Stimulated activated CD4-positive, alpha-beta T cell treated with anti-CD3 and anti-CD28 coated beads, Interleukin-1b, Interleukin-23, amount 100 ng/mL, for 24 hours (primary cell): Measurements from ENCODE around the gene SCMH1.

Experiments
- DNase-seq, 4 experiments: peaks; one replicate each; pipeline ENCODE4 v3.0.0-alpha.2; 2020; ENCODE audit warnings: low read depth in 4 of 4, low spot score in 1 of 4

The SCMH1 gene

GRCh38 chr1:41009466-41009865 is 232.6 kb downstream of the SCMH1 start:
- DNase-seq, result no peak

GRCh38 chr1:41006942-41007865 is 234.9 kb downstream of the SCMH1 start:
- DNase-seq, result no peak

- DNase-seq, result no peak
These were observed 236.2 kb downstream of the SCMH1 start for GRCh38 chr1:41005876-41006275.

GRCh38 chr1:41003640-41004220 is 238.4 kb downstream of the SCMH1 start:
- peak; percentile 67 to 82 (median 77) for DNase-seq

GRCh38 chr1:41003127-41003639 is 238.9 kb downstream of the SCMH1 start:
- DNase-seq, result no peak

GRCh38 chr1:40998668-40999067 is 243.4 kb downstream of the SCMH1 start:
- DNase-seq, result no peak

GRCh38 chr1:40997096-40997495 is 245.0 kb downstream of the SCMH1 start:
- DNase-seq, result no peak

GRCh38 chr1:40989066-40989465 is 253.0 kb downstream of the SCMH1 start:
- DNase-seq, result no peak

- DNase-seq, result no peak
These were observed 253.8 kb downstream of the SCMH1 start for GRCh38 chr1:40988280-40988679.

- no peak for DNase-seq
These were observed 254.4 kb downstream of the SCMH1 start for GRCh38 chr1:40987439-40988276.

- DNase-seq, result no peak
These were observed 255.2 kb downstream of the SCMH1 start for GRCh38 chr1:40986956-40987355.

GRCh38 chr1:40986328-40986783 is 255.8 kb downstream of the SCMH1 start:
- no peak for DNase-seq

GRCh38 chr1:40985875-40986274 is 256.2 kb downstream of the SCMH1 start:
- DNase-seq, result no peak

- no peak for DNase-seq
These were observed 256.9 kb downstream of the SCMH1 start for GRCh38 chr1:40985161-40985560.

GRCh38 chr1:40984531-40984930 is 257.6 kb downstream of the SCMH1 start:
- DNase-seq, result no peak

- no peak for DNase-seq
These were observed 258.0 kb downstream of the SCMH1 start for GRCh38 chr1:40984066-40984465.

- no peak for DNase-seq
These were observed 258.8 kb downstream of the SCMH1 start for GRCh38 chr1:40983286-40983685.

GRCh38 chr1:40982721-40983120 is 259.4 kb downstream of the SCMH1 start:
- DNase-seq, result no peak

GRCh38 chr1:40981691-40982448 is 260.2 kb downstream of the SCMH1 start:
- no peak for DNase-seq

GRCh38 chr1:40980453-40981121 is 261.5 kb downstream of the SCMH1 start:
- DNase-seq, result peak; percentile 7 to 35 (median 28)
